ENCODE measurements around the gene LAMC3.

Gene LAMC3

DNA sequence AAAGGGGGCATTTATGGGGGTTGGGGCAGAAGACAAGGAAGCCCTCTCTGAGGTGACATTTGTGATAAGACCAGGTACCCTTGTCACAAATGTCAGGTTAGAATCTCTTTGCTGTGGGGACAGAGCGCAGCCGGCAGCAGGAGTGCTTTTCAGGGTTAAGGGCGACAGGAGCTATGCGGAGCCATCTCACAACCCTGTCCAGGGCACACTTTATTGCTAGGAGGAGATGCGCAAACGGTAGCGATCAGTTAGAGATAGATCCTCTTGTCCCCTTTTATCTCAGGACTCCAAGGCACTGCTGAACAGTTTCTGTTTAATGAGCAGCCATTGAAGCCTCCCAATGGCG lies 438 bp upstream of the LAMC3 start:
- DNase-seq (ENCODE audit: extremely low read depth, low read depth) = no peak
- TF ChIP-seq, protein P1, sequence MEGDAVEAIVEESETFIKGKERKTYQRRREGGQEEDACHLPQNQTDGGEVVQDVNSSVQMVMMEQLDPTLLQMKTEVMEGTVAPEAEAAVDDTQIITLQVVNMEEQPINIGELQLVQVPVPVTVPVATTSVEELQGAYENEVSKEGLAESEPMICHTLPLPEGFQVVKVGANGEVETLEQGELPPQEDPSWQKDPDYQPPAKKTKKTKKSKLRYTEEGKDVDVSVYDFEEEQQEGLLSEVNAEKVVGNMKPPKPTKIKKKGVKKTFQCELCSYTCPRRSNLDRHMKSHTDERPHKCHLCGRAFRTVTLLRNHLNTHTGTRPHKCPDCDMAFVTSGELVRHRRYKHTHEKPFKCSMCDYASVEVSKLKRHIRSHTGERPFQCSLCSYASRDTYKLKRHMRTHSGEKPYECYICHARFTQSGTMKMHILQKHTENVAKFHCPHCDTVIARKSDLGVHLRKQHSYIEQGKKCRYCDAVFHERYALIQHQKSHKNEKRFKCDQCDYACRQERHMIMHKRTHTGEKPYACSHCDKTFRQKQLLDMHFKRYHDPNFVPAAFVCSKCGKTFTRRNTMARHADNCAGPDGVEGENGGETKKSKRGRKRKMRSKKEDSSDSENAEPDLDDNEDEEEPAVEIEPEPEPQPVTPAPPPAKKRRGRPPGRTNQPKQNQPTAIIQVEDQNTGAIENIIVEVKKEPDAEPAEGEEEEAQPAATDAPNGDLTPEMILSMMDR (IDR thresholded peaks at IDR 0.05; ENCODE audit: low read depth, low read length, missing control alignments) = no peak
- H3K4me3 ChIP-seq (replicated peaks; ENCODE audit: low read depth, low read length) = peak overlapping the region; percentile 53

DNA sequence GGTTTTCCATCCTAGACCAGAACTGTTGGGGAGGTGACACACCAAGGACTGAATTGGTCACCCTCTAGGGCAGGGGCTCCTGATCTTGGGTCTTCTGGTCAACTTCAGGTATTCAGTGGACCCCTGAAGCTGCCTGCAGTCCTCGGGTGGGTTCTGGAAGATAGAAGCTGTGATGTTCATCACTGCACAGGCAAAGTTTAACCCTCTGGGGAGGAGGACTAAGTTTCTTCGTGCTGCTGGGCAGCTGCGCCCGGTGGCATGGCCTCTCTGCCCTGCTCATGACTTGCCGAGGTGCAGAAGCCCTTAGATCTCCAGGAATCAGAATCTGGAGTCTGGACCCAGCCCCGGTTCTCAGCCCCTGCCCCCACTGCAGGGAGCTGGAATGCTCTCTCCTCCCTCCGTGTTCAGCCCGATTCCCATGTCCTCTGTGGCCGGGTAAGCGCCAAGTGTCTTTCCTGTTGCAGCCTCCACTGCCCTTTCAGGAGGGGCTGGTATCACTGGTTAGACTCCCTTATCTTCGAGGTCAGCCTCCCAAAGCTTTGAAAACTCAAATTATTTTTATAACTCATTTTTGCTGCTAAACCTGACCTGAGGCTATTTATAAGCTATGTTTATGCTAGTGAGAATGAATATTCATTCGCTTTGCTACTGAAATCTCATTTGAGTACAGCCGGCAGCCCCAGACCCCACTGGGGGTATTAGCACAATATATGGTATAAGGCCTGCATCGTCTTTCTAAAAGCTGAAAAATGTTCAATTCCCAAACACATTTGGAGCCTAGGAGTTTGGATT lies 1.7 kb downstream of the LAMC3 start:
- no peak for DNase-seq (ENCODE audit: extremely low read depth, low read depth)
- peak overlapping the region; percentile 53 for H3K4me3 ChIP-seq (replicated peaks; ENCODE audit: low read depth, low read length)
- TF ChIP-seq, protein P1 (IDR thresholded peaks at IDR 0.05; ENCODE audit: low read depth, low read length, missing control alignments) = no peak

DNA sequence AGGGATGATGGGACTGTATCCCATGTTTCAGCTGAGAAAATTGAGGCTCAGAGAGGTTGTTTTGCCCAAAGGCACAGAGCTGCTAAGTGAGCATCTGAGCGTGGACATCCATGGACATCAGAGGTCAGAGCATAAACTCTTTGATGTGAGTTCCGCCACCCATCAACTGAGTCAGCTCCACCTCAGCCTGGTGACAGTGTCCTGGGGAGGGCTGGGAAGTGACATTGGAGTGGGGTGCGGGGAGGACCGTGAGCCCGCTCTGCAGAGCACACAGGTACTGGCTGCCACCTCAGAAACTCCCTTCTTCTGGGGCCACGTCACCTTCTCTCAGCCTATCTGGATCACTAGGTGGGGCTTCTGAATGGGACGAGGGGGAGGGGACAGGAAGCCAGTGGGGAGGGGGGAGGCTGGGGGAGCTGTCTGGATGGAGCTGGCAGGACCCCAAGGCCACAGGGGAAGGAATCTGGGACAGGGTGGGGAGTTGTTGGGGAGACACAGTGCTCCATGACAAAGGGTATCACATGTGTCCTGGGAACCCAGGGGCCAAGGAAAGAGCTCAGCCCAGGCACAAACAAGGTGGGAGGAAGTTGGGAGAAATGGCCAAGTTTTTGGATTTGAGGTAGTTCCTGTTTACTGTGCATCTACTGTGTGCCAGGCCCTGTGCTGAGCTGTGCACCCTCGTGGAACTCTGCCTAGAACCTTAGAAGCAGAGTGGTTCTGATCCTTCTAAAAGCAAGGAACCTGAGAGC lies 2.5 kb downstream of the LAMC3 start:
- TF ChIP-seq, protein P1 (IDR thresholded peaks at IDR 0.05; ENCODE audit: low read depth, low read length, missing control alignments) = no peak
- peak overlapping the region; percentile 53 for H3K4me3 ChIP-seq (replicated peaks; ENCODE audit: low read depth, low read length)
- no peak for DNase-seq (ENCODE audit: extremely low read depth, low read depth)

DNA sequence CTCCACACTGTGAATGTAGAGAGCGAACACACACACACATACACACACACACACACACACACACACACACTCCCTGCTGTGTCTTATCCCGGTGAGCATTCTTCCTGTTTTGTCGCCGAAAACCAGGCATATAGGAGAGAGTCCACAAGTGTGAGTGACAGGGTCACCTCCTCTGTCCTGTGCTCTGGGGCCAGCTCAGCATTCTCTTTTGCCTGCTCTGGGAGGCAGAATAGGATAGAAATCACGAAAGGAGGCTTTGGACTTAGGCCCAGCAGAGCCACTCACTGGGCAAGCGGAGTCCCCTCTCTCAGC lies 3.0 kb downstream of the LAMC3 start:
- DNase-seq (ENCODE audit: extremely low read depth, low read depth) = no peak
- TF ChIP-seq, protein P1 (IDR thresholded peaks at IDR 0.05; ENCODE audit: low read depth, low read length, missing control alignments) = no peak
- H3K4me3 ChIP-seq (replicated peaks; ENCODE audit: low read depth, low read length) = 0 out of 2 replicates have a peak overlapping the region, but pooled peaks have one; percentile 7

DNA sequence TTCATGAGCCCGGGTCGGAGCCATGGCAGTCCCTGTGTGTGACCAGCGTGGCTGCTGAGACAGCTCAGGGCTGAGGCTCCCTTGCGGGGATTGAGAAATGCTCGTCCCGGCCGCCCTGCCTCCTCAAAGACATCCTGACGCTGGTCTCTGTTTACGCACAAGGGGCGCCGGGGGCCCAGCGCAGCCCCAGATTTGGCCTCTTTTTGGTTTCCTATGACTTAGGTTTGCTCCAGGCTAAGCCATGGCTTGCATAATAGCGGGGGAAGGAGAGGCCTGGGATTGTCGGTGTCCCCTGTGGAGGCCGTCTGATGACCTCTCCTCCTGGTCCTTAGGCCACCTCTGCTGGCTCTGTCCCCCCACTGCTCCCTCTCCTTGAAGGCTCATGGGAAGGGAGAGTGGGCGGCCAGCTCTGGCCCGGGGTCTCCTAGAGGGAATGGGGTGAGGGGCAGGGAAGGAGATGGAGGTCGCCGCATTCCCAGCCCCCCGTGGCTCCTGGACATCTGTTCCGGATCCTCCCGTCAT lies 3.5 kb downstream of the LAMC3 start:
- DNase-seq (ENCODE audit: extremely low read depth, low read depth) = no peak
- TF ChIP-seq, protein P1 (IDR thresholded peaks at IDR 0.05; ENCODE audit: low read depth, low read length, missing control alignments) = no peak
- H3K4me3 ChIP-seq (replicated peaks; ENCODE audit: low read depth, low read length) = no peak overlapping the region

DNA sequence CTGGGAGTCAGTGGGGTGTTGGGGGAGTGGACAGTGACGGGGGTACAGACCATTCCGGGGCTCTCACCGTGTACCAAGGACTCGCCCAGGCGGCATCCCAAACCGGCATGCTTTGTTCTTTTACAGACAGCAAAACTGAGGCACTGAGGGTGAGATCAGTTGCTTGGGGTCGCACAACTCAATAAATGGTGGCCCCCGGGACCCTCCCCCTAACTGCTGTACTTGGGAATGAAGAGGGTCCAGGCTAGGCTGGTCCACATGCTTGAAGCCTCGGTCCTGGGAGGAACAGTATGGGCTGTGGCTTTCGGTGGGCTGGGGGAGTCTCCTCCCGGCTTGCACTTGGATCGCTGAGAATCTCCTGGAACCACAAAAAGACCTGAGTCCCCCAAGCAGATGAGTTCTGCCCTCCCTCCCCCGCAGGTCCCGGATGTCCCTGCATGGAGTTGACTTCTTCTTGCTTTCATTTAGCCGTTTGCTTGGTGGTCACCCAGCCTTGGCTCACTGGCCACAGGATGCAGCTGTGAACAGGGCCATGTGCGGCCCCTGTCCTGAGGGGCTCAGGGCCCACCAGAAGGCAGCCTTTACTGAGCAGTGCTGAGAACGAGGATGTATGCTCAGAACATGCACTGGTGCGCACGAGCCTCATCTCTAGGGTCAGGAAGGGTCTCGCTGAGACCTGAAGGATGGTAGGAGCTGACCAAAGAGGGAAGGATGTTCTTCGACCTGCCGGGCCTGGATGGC lies 4.2 kb downstream of the LAMC3 start:
- no peak for DNase-seq (ENCODE audit: extremely low read depth, low read depth)
- no peak overlapping the region for H3K4me3 ChIP-seq (replicated peaks; ENCODE audit: low read depth, low read length)
- TF ChIP-seq, protein P1 (IDR thresholded peaks at IDR 0.05; ENCODE audit: low read depth, low read length, missing control alignments) = no peak

All from HFF-Myc (cell line).